A549 (cell line): Measurements from ENCODE around the gene FAM107B. TPM values are rescaled to one million over a fixed set of nuclear protein-coding genes. Genes with fewer than 3 reads are reported as not detected.

ENCODE experiments used
- ATAC-seq, 2 experiments: fragments of 200-7000 bp in 1 of 2; fragments of >200 bp in 1 of 2; cut with Nextera tagmentation in 1 of 2; cut with Tn5 transposase in 1 of 2; 3 replicates each; pipeline versions ENCODE4 v1.8.0 to v1.9.1; 2018 to 2020; ENCODE audit warnings: mild to moderate bottlenecking in 1 of 2, moderate library complexity in 1 of 2
- CTCF ChIA-PET: fragments of 300-600 bp; sonication (Branson Sonifier 250); formaldehyde crosslinking; extraction: SDS; loops from one replicate; lab custom pipeline; 2021; ENCODE audit warnings: antibody characterized with exemption, inconsistent platforms; lab: Yijun Ruan, JAX
- POLR2A ChIA-PET: fragments of 350-600 bp; formaldehyde crosslinking; extraction: SDS; loops from one replicate; lab custom pipeline; 2021; ENCODE audit warnings: antibody characterized with exemption, inconsistent platforms; lab: Yijun Ruan, JAX
- DNase-seq, 2 experiments: peaks; one replicate each; pipeline versions ENCODE4 v3.0.0 to v3.0.0-alpha.2; 2011 to 2016; ENCODE audit warnings: low read depth in 1 of 2, low spot score in 1 of 2
- FAIRE-seq: peaks from 2 replicates; lab custom pipeline; 2011; peaks lifted over from hg19 to GRCh38; lab: Jason Lieb, UNC
- H3K27ac ChIP-seq, 2 experiments: fragments of >200 bp; sonication (Bioruptor Twin); formaldehyde crosslinking; 3 replicates each; pipeline ENCODE4 v1.5.1; 2016 to 2017
- H3K4me1 ChIP-seq: fragments of >200 bp; sonication (Bioruptor Twin); formaldehyde crosslinking; 3 replicates; pipeline ENCODE4 v1.6.1; 2016
- H3K4me2 ChIP-seq: fragments of >200 bp; sonication (Bioruptor Twin); formaldehyde crosslinking; 3 replicates; pipeline ENCODE4 v1.6.1; 2016
- H3K4me3 ChIP-seq: fragments of >200 bp; sonication (Bioruptor Twin); formaldehyde crosslinking; 3 replicates; pipeline ENCODE4 v1.5.1; 2016
- H3K9me3 ChIP-seq: fragments of >200 bp; sonication (Bioruptor Twin); formaldehyde crosslinking; 3 replicates; pipeline ENCODE4 v1.6.1; 2016
- BCL3 ChIP-seq: fragments of >200 bp; sonication (Bioruptor Twin); formaldehyde crosslinking; IDR thresholded peaks from 3 replicates; pipeline ENCODE4 v1.6.1; 2016
- CBX8 ChIP-seq: fragments of 200-600 bp; sonication (generic); IDR thresholded peaks from 2 replicates; pipeline ENCODE4 v1.6.1; 2016
- CHD2 ChIP-seq: fragments of 150-350 bp; IDR thresholded peaks from 2 replicates; pipeline ENCODE4 v1.6.1; 2014; ENCODE audit warnings: low read length; ENCODE audit not compliant: partially characterized antibody
- EHF ChIP-seq: fragments of 250-450 bp; sonication (Bioruptor Pico); IDR thresholded peaks from 2 replicates; pipeline ENCODE4 v1.5.0; 2020; ENCODE audit warnings: mild to moderate bottlenecking
- HES2 ChIP-seq: fragments of >200 bp; sonication (Bioruptor Twin); formaldehyde crosslinking; IDR thresholded peaks from 2 replicates; pipeline ENCODE4 v1.6.1; 2016
- HMGXB4 ChIP-seq: fragments of 250-450 bp; sonication (Bioruptor Pico); IDR thresholded peaks from 2 replicates; pipeline ENCODE4 v1.5.0; 2021; ENCODE audit warnings: mild to moderate bottlenecking, moderate library complexity, borderline replicate concordance
- HOXB5 ChIP-seq: fragments of 250-450 bp; sonication (Bioruptor Pico); IDR thresholded peaks from 2 replicates; pipeline ENCODE4 v1.5.0; 2020; ENCODE audit warnings: mild to moderate bottlenecking, moderate library complexity
- KDM1A ChIP-seq: fragments of 200-600 bp; sonication (generic); IDR thresholded peaks from 2 replicates; pipeline ENCODE4 v1.6.1; 2016; ENCODE audit warnings: low read depth, mild to moderate bottlenecking
- MAX ChIP-seq: IDR thresholded peaks from 2 replicates; pipeline ENCODE4 v1.6.1; 2012
- MAZ ChIP-seq: fragments of 150-350 bp; IDR thresholded peaks from 2 replicates; pipeline ENCODE4 v1.6.1; 2014; ENCODE audit warnings: antibody characterized with exemption, low read depth, low read length, borderline replicate concordance
- NPAS2 ChIP-seq: fragments of 250-450 bp; sonication (Bioruptor Pico); IDR thresholded peaks from 2 replicates; pipeline ENCODE4 v1.8.0; 2022; ENCODE audit warnings: mild to moderate bottlenecking, moderate library complexity, borderline replicate concordance
- POLR2A ChIP-seq: IDR thresholded peaks from 2 replicates; pipeline ENCODE4 v1.6.1; 2012; ENCODE audit warnings: mild to moderate bottlenecking, low read length
- RAD21 ChIP-seq, 2 experiments: fragments of >200 bp in 1 of 2; sonication (Bioruptor Twin) in 1 of 2; formaldehyde crosslinking in 1 of 2; IDR thresholded peaks in 1 of 2; conservative IDR thresholded peaks in 1 of 2; 2 replicates in 1 of 2; 3 replicates in 1 of 2; pipeline ENCODE4 v1.6.1; 2012 to 2018; ENCODE audit warnings: inconsistent platforms in 1 of 2
- RCOR1 ChIP-seq: fragments of 150-350 bp; IDR thresholded peaks from 2 replicates; pipeline ENCODE4 v1.6.1; 2014; ENCODE audit warnings: antibody characterized with exemption, low read length, low read depth
- RFX5 ChIP-seq: fragments of 450-650 bp; IDR thresholded peaks from 2 replicates; pipeline ENCODE4 v1.7.1; 2014; ENCODE audit warnings: antibody characterized with exemption, mild to moderate bottlenecking, moderate library complexity
- SMC3 ChIP-seq: fragments of >200 bp; sonication (Bioruptor Twin); formaldehyde crosslinking; IDR thresholded peaks from 3 replicates; pipeline ENCODE4 v1.6.1; 2018; ENCODE audit warnings: inconsistent platforms
- SREBF2 ChIP-seq: fragments of 450-650 bp; IDR thresholded peaks from 2 replicates; pipeline ENCODE4 v1.6.1; 2014; ENCODE audit warnings: mild to moderate bottlenecking, moderate library complexity
- TP53 ChIP-seq: fragments of 250-450 bp; sonication (Bioruptor Pico); IDR thresholded peaks from 2 replicates; pipeline ENCODE4 v1.5.0; 2021; ENCODE audit warnings: mild to moderate bottlenecking, moderate library complexity
- ZC3H11A ChIP-seq: fragments of 450-650 bp; IDR thresholded peaks from 2 replicates; pipeline ENCODE4 v1.6.1; 2014; ENCODE audit warnings: antibody characterized with exemption, mild to moderate bottlenecking
- ZNF302 ChIP-seq: fragments of 250-450 bp; sonication (Bioruptor Pico); IDR thresholded peaks from 2 replicates; pipeline ENCODE4 v1.9.0; 2021; ENCODE audit warnings: inconsistent platforms, mild to moderate bottlenecking, moderate library complexity
- ZSCAN20 ChIP-seq: fragments of 250-450 bp; sonication (Bioruptor Pico); IDR thresholded peaks from 2 replicates; pipeline ENCODE4 v1.8.0; 2022; ENCODE audit warnings: mild to moderate bottlenecking, moderate library complexity
- WGBS: methylation state at CpG from one replicate; pipeline ENCODE4 v1.1.6; 2017; ENCODE audit errors: missing lambda C conversion rate; 5-methylcytosine and 5-hydroxymethylcytosine counted together
- polyA plus RNA-seq, 4 experiments: library from polyadenylated mRNA; depleted of rRNA in 3 of 4; stranded (reverse); fragments of >200 nt; fragmentation: RNase III in 1 of 4; extraction: RNeasy Plus Mini Kit Qiagen cat#74134 plus additional on column Dnase treatment in 1 of 4; gene quantifications; 2 replicates in 3 of 4; 3 replicates in 1 of 4; pipeline ENCODE4 v1.2.3, GENCODE V29; 2011 to 2017

Gene FAM107B
- polyA plus RNA-seq, 2 of the 4 experiments (the other 2 are of a cell fraction): 99.9 to 173 TPM

- no peak for TF ChIP-seq ZNF302 (CRISPR knock-in tag)
- no peak for TF ChIP-seq MAZ
- no peak for TF ChIP-seq CHD2
- TF ChIP-seq SREBF2: no peak
- TF ChIP-seq RAD21 (conservative IDR thresholded peaks at IDR 0.05 in 1 of 2, IDR thresholded peaks at IDR 0.05 in 1 of 2): no peak
- no peak for TF ChIP-seq EHF (CRISPR knock-in tag)
- no peak for TF ChIP-seq BCL3
- TF ChIP-seq POLR2A: no peak
- TF ChIP-seq HMGXB4 (CRISPR knock-in tag): no peak
- no peak for TF ChIP-seq SMC3
- no peak for TF ChIP-seq RFX5
- TF ChIP-seq CBX8: no peak
- no peak for TF ChIP-seq ZC3H11A
- FAIRE-seq: no peak
- no peak for ATAC-seq
- no peak overlapping the region for H3K27ac ChIP-seq
- H3K4me3 ChIP-seq: no peak overlapping the region
- ChIA-PET POLR2A (no interaction called here), CTCF (interaction anchor here (0.7 to 1.2 kb wide), 3 partner anchors 22 to 55 kb away, joined by 3 to 5 read pairs (median 4); no protein-coding TSS in a partner anchor)
- H3K4me1 ChIP-seq: no peaks in the 10 kb centered on the region
- DNase-seq: no peak
- 82% methylated on average over 7 of the region's 7 CpGs for WGBS
- no peak overlapping the region for H3K4me2 ChIP-seq
- no peaks in the 10 kb centered on the region for H3K9me3 ChIP-seq
These were observed 73.2 kb downstream of the FAM107B start for GRCh38 chr10:14701466-14701865.

- CTCF ChIA-PET: interaction anchor here (0.6 kb wide), 1 partner anchor 859 kb away, joined by 4 read pairs; no protein-coding TSS in a partner anchor
- ATAC-seq (no peak), FAIRE-seq (no peak), DNase-seq (no peak)
- POLR2A ChIA-PET: no interaction called here
- H3K9me3 ChIP-seq: no peaks in the 10 kb centered on the region
- H3K4me3 ChIP-seq: no peak overlapping the region
- no peaks in the 10 kb centered on the region for H3K4me1 ChIP-seq
- no peak overlapping the region for H3K27ac ChIP-seq
- TF ChIP-seq NPAS2 (CRISPR knock-in tag) (no peak), HMGXB4 (CRISPR knock-in tag) (no peak), RCOR1 (no peak), TP53 (no peak), KDM1A (no peak)
- H3K4me2 ChIP-seq: no peak overlapping the region
- WGBS: 0% methylated on average over 1 of the region's 1 CpG
These were observed 74.2 kb downstream of the FAM107B start for GRCh38 chr10:14700546-14700945.

GRCh38 chr10:14699482-14699881 is 75.2 kb downstream of the FAM107B start:
- DNase-seq (no peak), ATAC-seq (no peak), FAIRE-seq (no peak)
- TF ChIP-seq MAZ: no peak
- no peak for TF ChIP-seq MAX
- TF ChIP-seq HOXB5 (CRISPR knock-in tag): no peak
- no peak for TF ChIP-seq ZSCAN20
- no peak for TF ChIP-seq HES2
- no peak for TF ChIP-seq EHF (CRISPR knock-in tag)
- Histone ChIP-seq H3K4me1 (no peaks in the 10 kb centered on the region), H3K27ac (no peak overlapping the region), H3K9me3 (no peaks in the 10 kb centered on the region), H3K4me2 (no peak overlapping the region), H3K4me3 (no peak overlapping the region)
- POLR2A ChIA-PET: no interaction called here
- WGBS: 95% methylated on average over 4 of the region's 4 CpGs
- CTCF ChIA-PET: no interaction called here
